Endometrium (tissue), 2 donors: ENCODE data around the gene TGM5.
"Not testable (repeated sequence)": the region's sequence is repeated elsewhere in the genome, so short reads cannot be mapped to it uniquely, and the experiment has no call there.

Experiments
- FAIRE-seq: peaks from 2 replicates; lab custom pipeline; 2012; peaks lifted over from hg19 to GRCh38; lab: Jason Lieb, UNC
- donor health status: control.
- donor health status: control.

TGM5 gene

GRCh38 chr15:43266834-43267233, at the start of gene TGM5:
Gene TGM5, minus strand, starts transcription at chr15:43266928. Its CDS starts 79 bp downstream, at chr15:43266849.
- FAIRE-seq = no peak

- no peak for FAIRE-seq
Measured at GRCh38 chr15:43314171-43314570, 47.4 kb upstream of the TGM5 start.

GRCh38 chr15:43312378-43312777, 45.6 kb upstream of the TGM5 start:
- no peak for FAIRE-seq

GRCh38 chr15:43302205-43302817, 35.6 kb upstream of the TGM5 start, which contains the start of gene TGM7:
Gene TGM7, minus strand, starts transcription at chr15:43302255.
- FAIRE-seq = no peak

GRCh38 chr15:43299884-43300283, 33.2 kb upstream of the TGM5 start:
- no peak for FAIRE-seq

GRCh38 chr15:43299411-43299810, 32.7 kb upstream of the TGM5 start:
- FAIRE-seq = no peak

GRCh38 chr15:43294091-43294706, 27.5 kb upstream of the TGM5 start:
- no peak for FAIRE-seq

- FAIRE-seq = no peak
Measured at GRCh38 chr15:43293432-43293831, 26.7 kb upstream of the TGM5 start.

GRCh38 chr15:43292375-43293078, 25.8 kb upstream of the TGM5 start:
- no peak for FAIRE-seq

GRCh38 chr15:43289656-43290055, 22.9 kb upstream of the TGM5 start:
- not testable (repeated sequence) for FAIRE-seq

GRCh38 chr15:43287254-43287653, 20.5 kb upstream of the TGM5 start:
- no peak for FAIRE-seq

- no peak for FAIRE-seq
Measured at GRCh38 chr15:43286074-43286473, 19.3 kb upstream of the TGM5 start.

- FAIRE-seq = no peak
Measured at GRCh38 chr15:43285609-43286037, 18.9 kb upstream of the TGM5 start.

GRCh38 chr15:43283526-43283925, 16.8 kb upstream of the TGM5 start:
- FAIRE-seq = no peak

GRCh38 chr15:43281926-43282602, 15.3 kb upstream of the TGM5 start:
- no peak for FAIRE-seq

GRCh38 chr15:43280996-43281395, 14.3 kb upstream of the TGM5 start:
- FAIRE-seq = no peak

- no peak for FAIRE-seq
Measured at GRCh38 chr15:43279496-43279895, 12.8 kb upstream of the TGM5 start.

GRCh38 chr15:43278869-43279268, 12.1 kb upstream of the TGM5 start:
- FAIRE-seq = no peak

- FAIRE-seq = no peak
Measured at GRCh38 chr15:43277901-43278300, 11.2 kb upstream of the TGM5 start.

- FAIRE-seq = no peak
Measured at GRCh38 chr15:43277231-43277823, 10.6 kb upstream of the TGM5 start.

GRCh38 chr15:43276563-43277200, 10.0 kb upstream of the TGM5 start:
- no peak for FAIRE-seq
